ENCODE measurements around the gene ABHD14A. TPM values are rescaled to one million over a fixed set of nuclear protein-coding genes. Genes with fewer than 3 reads are reported as not detected.
A peak's percentile ranks its signal among the peaks of the same experiment; 100 is the strongest.

Gene ABHD14A
- total RNA-seq (2021) (7.1 and 9.9 TPM in 2 replicates), Bru-seq, nascent RNA (percentile 24 among the genes with signal in this experiment), BruChase-seq, experiment 1, labeled RNA remaining after a 2-hour chase (percentile 37 among the genes with signal in this experiment), BruChase-seq, experiment 2, labeled RNA remaining after a 6-hour chase (percentile 46 among the genes with signal in this experiment)
- long read RNA-seq, transcript ABHD14A-201 (5 exons, 1,062 nt): major isoform, 15 of 24 reads
- long read RNA-seq, partial matches to known transcripts: 0 of 24 reads
- long read RNA-seq, other reads (novel, unspliced or antisense): 9 of 24 reads

- intact Hi-C loops (cut with micrococcal nuclease; ENCODE audit: unreplicated experiment): loop anchor here (1.0 kb wide), 1 partner anchor 33 kb away; the partner anchor contains the start of gene PARP3
- ChIA-PET CTCF (interaction anchor here (0.9 to 1.8 kb wide), 2 partner anchors 8 to 33 kb away, joined by 4 to 15 read pairs; partner anchors contain the start of genes ACY1, PARP3 and RRP9), POLR2A (ENCODE audit: unreplicated experiment) (no interaction called here)
- Histone ChIP-seq H2AFZ (peak within 1 kb of the TSS; percentile 97), H3K4me1 (replicated peaks; ENCODE audit: insufficient read depth) (peaks cover 8% of the 10 kb centered on the region; the same call in 1 of the 2 replicates), H3K27me3 (ENCODE audit: insufficient read depth, low read depth) (no peaks in the 10 kb centered on the region), H3F3A (ENCODE audit: insufficient read depth, low read depth) (peaks cover 25% of the 10 kb centered on the region; the same call in 1 of the 2 replicates), H3K4me3 (peak within 1 kb of the TSS; percentile 97), H4K20me1 (ENCODE audit: insufficient read depth) (no peaks in the 10 kb centered on the region), H3K27ac (0 out of 2 replicates have a peak within 1 kb of the TSS, but pooled peaks have one; percentile 5), H3K36me3 (ENCODE audit: low read depth) (no peaks in the 10 kb centered on the region), H3K9me3 (ENCODE audit: insufficient read depth, low read depth) (no peaks in the 10 kb centered on the region), H3K4me2 (peak within 1 kb of the TSS; percentile 78), H3K9me2 (ENCODE audit: insufficient read depth) (no peaks in the 10 kb centered on the region), H3K79me2 (ENCODE audit: low read depth) (peaks cover 14% of the 10 kb centered on the region; the same call in 1 of the 2 replicates)
- BruUV-seq (replicated peaks): no TSS peak
- peak in 1 of 2 experiments; percentile 76 for DNase-seq
- TF ChIP-seq, protein P1, sequence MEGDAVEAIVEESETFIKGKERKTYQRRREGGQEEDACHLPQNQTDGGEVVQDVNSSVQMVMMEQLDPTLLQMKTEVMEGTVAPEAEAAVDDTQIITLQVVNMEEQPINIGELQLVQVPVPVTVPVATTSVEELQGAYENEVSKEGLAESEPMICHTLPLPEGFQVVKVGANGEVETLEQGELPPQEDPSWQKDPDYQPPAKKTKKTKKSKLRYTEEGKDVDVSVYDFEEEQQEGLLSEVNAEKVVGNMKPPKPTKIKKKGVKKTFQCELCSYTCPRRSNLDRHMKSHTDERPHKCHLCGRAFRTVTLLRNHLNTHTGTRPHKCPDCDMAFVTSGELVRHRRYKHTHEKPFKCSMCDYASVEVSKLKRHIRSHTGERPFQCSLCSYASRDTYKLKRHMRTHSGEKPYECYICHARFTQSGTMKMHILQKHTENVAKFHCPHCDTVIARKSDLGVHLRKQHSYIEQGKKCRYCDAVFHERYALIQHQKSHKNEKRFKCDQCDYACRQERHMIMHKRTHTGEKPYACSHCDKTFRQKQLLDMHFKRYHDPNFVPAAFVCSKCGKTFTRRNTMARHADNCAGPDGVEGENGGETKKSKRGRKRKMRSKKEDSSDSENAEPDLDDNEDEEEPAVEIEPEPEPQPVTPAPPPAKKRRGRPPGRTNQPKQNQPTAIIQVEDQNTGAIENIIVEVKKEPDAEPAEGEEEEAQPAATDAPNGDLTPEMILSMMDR (conservative IDR thresholded peaks at IDR 0.05): no peak
- no peak for TF ChIP-seq EZH2 (IDR thresholded peaks at IDR 0.05; ENCODE audit: low read depth)
Measured at GRCh38 chr3:51974963-51975851, at the start of gene ABHD14A. Gene ABHD14A, plus strand, starts transcription at chr3:51975064. Its CDS starts 72 bp downstream, at chr3:51975136.

- Histone ChIP-seq H3F3A (ENCODE audit: insufficient read depth, low read depth) (no peaks in the 10 kb centered on the region), H3K27ac (no peak overlapping the region), H3K9me3 (ENCODE audit: insufficient read depth, low read depth) (no peaks in the 10 kb centered on the region), H3K36me3 (ENCODE audit: low read depth) (no peaks in the 10 kb centered on the region), H3K4me2 (no peak overlapping the region), H3K27me3 (ENCODE audit: insufficient read depth, low read depth) (no peaks in the 10 kb centered on the region), H3K79me2 (ENCODE audit: low read depth) (no peaks in the 10 kb centered on the region), H3K4me1 (replicated peaks; ENCODE audit: insufficient read depth) (no peaks in the 10 kb centered on the region), H3K4me3 (no peak overlapping the region), H2AFZ (no peak overlapping the region), H4K20me1 (ENCODE audit: insufficient read depth) (no peaks in the 10 kb centered on the region), H3K9me2 (ENCODE audit: insufficient read depth) (no peaks in the 10 kb centered on the region)
- CTCF ChIA-PET: no interaction called here
- POLR2A ChIA-PET (ENCODE audit: unreplicated experiment): interaction anchor here (0.5 kb wide), 1 partner anchor 1246 kb away, joined by 4 read pairs; no protein-coding TSS in a partner anchor
- no TSS peak for BruUV-seq (replicated peaks)
- intact Hi-C loops (cut with micrococcal nuclease; ENCODE audit: unreplicated experiment): no loop called here
- no peak for TF ChIP-seq EZH2 (IDR thresholded peaks at IDR 0.05; ENCODE audit: low read depth)
- TF ChIP-seq, protein P1 (conservative IDR thresholded peaks at IDR 0.05): no peak
- DNase-seq: no peak
Measured at GRCh38 chr3:51927061-51927977, 47.5 kb upstream of the ABHD14A start.

All from PC-9 (cell line).